Colon (tissue), 2 donors: ENCODE data around the gene DCHS2.
"Not testable (repeated sequence)": the region's sequence is repeated elsewhere in the genome, so short reads cannot be mapped to it uniquely, and the experiment has no call there.

Experiments
- FAIRE-seq: peaks from 2 replicates; lab custom pipeline; 2012; peaks lifted over from hg19 to GRCh38; lab: Jason Lieb, UNC
- donor health status: control.
- donor health status: control.

The DCHS2 gene

GRCh38 chr4:154315741-154316140, 175.9 kb downstream of the DCHS2 start:
- no peak for FAIRE-seq

- no peak for FAIRE-seq
Measured at GRCh38 chr4:154314248-154314647, 177.4 kb downstream of the DCHS2 start.

- FAIRE-seq = no peak
Measured at GRCh38 chr4:154313004-154313585, 178.5 kb downstream of the DCHS2 start.

GRCh38 chr4:154312246-154312645, 179.4 kb downstream of the DCHS2 start:
- FAIRE-seq = no peak

- no peak for FAIRE-seq
Measured at GRCh38 chr4:154310578-154310977, 181.0 kb downstream of the DCHS2 start.

- FAIRE-seq = no peak
Measured at GRCh38 chr4:154308207-154308606, 183.4 kb downstream of the DCHS2 start.

- no peak for FAIRE-seq
Measured at GRCh38 chr4:154307451-154307850, 184.1 kb downstream of the DCHS2 start.

- FAIRE-seq = no peak
Measured at GRCh38 chr4:154305616-154306015, 186.0 kb downstream of the DCHS2 start.

- FAIRE-seq = no peak
Measured at GRCh38 chr4:154304679-154305078, 186.9 kb downstream of the DCHS2 start.

- no peak for FAIRE-seq
Measured at GRCh38 chr4:154294652-154295350, 196.8 kb downstream of the DCHS2 start.

- no peak for FAIRE-seq
Measured at GRCh38 chr4:154293427-154293826, 198.2 kb downstream of the DCHS2 start.

- no peak for FAIRE-seq
Measured at GRCh38 chr4:154292589-154292988, 199.0 kb downstream of the DCHS2 start.

- no peak for FAIRE-seq
Measured at GRCh38 chr4:154277172-154277571, 214.4 kb downstream of the DCHS2 start.

GRCh38 chr4:154276496-154276895, 215.1 kb downstream of the DCHS2 start:
- FAIRE-seq = no peak

GRCh38 chr4:154254999-154255398, 236.6 kb downstream of the DCHS2 start:
- FAIRE-seq = no peak

- no peak for FAIRE-seq
Measured at GRCh38 chr4:154234576-154234975, 257.0 kb downstream of the DCHS2 start.

GRCh38 chr4:154231806-154232478, 259.7 kb downstream of the DCHS2 start:
- FAIRE-seq = no peak

- FAIRE-seq = no peak
Measured at GRCh38 chr4:154230723-154231122, 260.9 kb downstream of the DCHS2 start.

- no peak for FAIRE-seq
Measured at GRCh38 chr4:154230091-154230490, 261.5 kb downstream of the DCHS2 start.

- FAIRE-seq = no peak
Measured at GRCh38 chr4:154222875-154223274, 268.7 kb downstream of the DCHS2 start.

- FAIRE-seq = no peak
Measured at GRCh38 chr4:154218051-154218450, 273.5 kb downstream of the DCHS2 start.

GRCh38 chr4:154217384-154217783, 274.2 kb downstream of the DCHS2 start:
- FAIRE-seq = not testable (repeated sequence)

- FAIRE-seq = no peak
Measured at GRCh38 chr4:154211506-154211905, 280.1 kb downstream of the DCHS2 start.

GRCh38 chr4:154208424-154208823, 283.2 kb downstream of the DCHS2 start:
- no peak for FAIRE-seq
